Measurements from ENCODE around the gene ZBTB7C. TPM values are rescaled to one million over a fixed set of nuclear protein-coding genes. Genes with fewer than 3 reads are reported as not detected.

Gene ZBTB7C
- total and polyA plus RNA-seq, 2 of the 8 experiments (the other 6 are each of a cell fraction or from before 2014, with no cell fraction given): 0.15 to 0.45 TPM

GRCh38 chr18:48137374-48138081 lies 271.7 kb downstream of the ZBTB7C start (continued):
- TF ChIP-seq POLR2AphosphoS5 (IDR thresholded peaks at IDR 0.05; ENCODE audit: low read depth, low read length): no peak
- no peak for TF ChIP-seq MAFK (IDR thresholded peaks at IDR 0.05; ENCODE audit: low read depth, low read length)
- no peak for TF ChIP-seq TAF7 (optimal IDR thresholded peaks at IDR 0.05; ENCODE audit: borderline replicate concordance, low read depth, low read length)
- TF ChIP-seq RAD21 (IDR thresholded peaks at IDR 0.05 in 1 of 2, conservative IDR thresholded peaks at IDR 0.05 in 1 of 2; ENCODE audit: low read depth in 2 of 2, low read length in 2 of 2): no peak
- TF ChIP-seq JUND (IDR thresholded peaks at IDR 0.05; ENCODE audit: low read length): no peak
- no peak for TF ChIP-seq KDM5A (IDR thresholded peaks at IDR 0.05; ENCODE audit: low read length)
- TF ChIP-seq BRCA1 (IDR thresholded peaks at IDR 0.05; ENCODE audit: low read depth, low read length): no peak
